K562 (cell line): ENCODE data around the gene ZCCHC3. TPM values are rescaled to one million over a fixed set of nuclear protein-coding genes. Genes with fewer than 3 reads are reported as not detected.
A peak's percentile ranks its signal among the peaks of the same experiment; 100 is the strongest.

Source experiments
- ATAC-seq: fragments of 200-7000 bp; cut with Tn5 transposase; 3 replicates; pipeline ENCODE4 v1.9.1; 2020; ENCODE audit warnings: moderate library complexity
- BruUV-seq: library from RNA; stranded (reverse); fragments of 400-500 nt; replicated peaks from 2 replicates; lab custom pipeline; 2021; lab: Mats Ljungman, UMichigan
- CTCF ChIA-PET: fragments of 300-600 bp; formaldehyde crosslinking; extraction: SDS; loops from one replicate; lab custom pipeline; 2021; ENCODE audit warnings: low intra/inter-chr PET ratio; lab: Yijun Ruan, JAX
- POLR2A ChIA-PET: fragments of 300-600, 350-650 bp; sonication (Branson Sonifier 250); formaldehyde crosslinking; extraction: SDS; loops from one replicate; lab custom pipeline; 2021; ENCODE audit warnings: antibody characterized with exemption, inconsistent platforms; lab: Yijun Ruan, JAX
- DNase-seq, 4 experiments: peaks; one replicate each; pipeline versions ENCODE4 v3.0.0 to v3.0.0-alpha.2; 2011 to 2018; ENCODE audit warnings: low spot score in 3 of 4, mixed read lengths in 3 of 4; ENCODE audit errors: extremely low read depth in 1 of 4
- FAIRE-seq: peaks from 2 replicates; lab custom pipeline; 2011; peaks lifted over from hg19 to GRCh38; lab: Jason Lieb, UNC
- H2AFZ ChIP-seq: 2 replicates; pipeline ENCODE4 v1.6.0; 2011; ENCODE audit warnings: low read depth, low read length, control low read depth, inconsistent platforms
- H3K27ac ChIP-seq: fragments of 200-600 bp; 3 replicates; pipeline ENCODE4 v1.8.0; 2011; ENCODE audit warnings: low read depth, mild to moderate bottlenecking, control low read depth, inconsistent platforms, low read length, moderate library complexity, mixed read lengths; ENCODE audit errors: extremely low read depth
- H3K27me3 ChIP-seq, 2 experiments: fragments of 300-600 bp in 1 of 2; 2 replicates in 1 of 2; 3 replicates in 1 of 2; pipeline versions ENCODE4 v1.6.0 to v1.8.0; 2011; ENCODE audit warnings: inconsistent platforms in 2 of 2, low read length in 2 of 2, mild to moderate bottlenecking in 1 of 2, mixed read lengths in 1 of 2, moderate library complexity in 1 of 2; ENCODE audit not compliant: control insufficient read depth in 2 of 2, insufficient read depth in 2 of 2
- H3K36me3 ChIP-seq: fragments of 300-600 bp; 3 replicates; pipeline ENCODE4 v1.8.0; 2011; ENCODE audit warnings: mild to moderate bottlenecking, low read length, inconsistent platforms; ENCODE audit not compliant: control insufficient read depth, insufficient read depth
- H3K4me1 ChIP-seq, 2 experiments: fragments of 200-600 bp in 1 of 2; replicated peaks in 1 of 2; 2 replicates in 1 of 2; 3 replicates in 1 of 2; pipeline versions ENCODE4 v1.5.1 to v1.8.0; 2011; ENCODE audit warnings: inconsistent platforms in 2 of 2, low read length in 2 of 2, mild to moderate bottlenecking in 1 of 2, mixed read lengths in 1 of 2, moderate library complexity in 1 of 2; ENCODE audit not compliant: control insufficient read depth in 2 of 2, insufficient read depth in 2 of 2
- H3K4me2 ChIP-seq: 2 replicates; pipeline ENCODE4 v1.6.1; 2011; ENCODE audit warnings: low read length, control low read depth, inconsistent platforms, mixed read lengths; ENCODE audit not compliant: insufficient read depth
- H3K4me3 ChIP-seq: fragments of 200-600 bp; sonication (generic), shearing (Covaris generic); 2 replicates; pipeline ENCODE4 v1.5.1; 2016; ENCODE audit warnings: control low read depth, inconsistent platforms
- H3K79me2 ChIP-seq: fragments of 200-600 bp; 3 replicates; pipeline ENCODE4 v1.8.0; 2011; ENCODE audit warnings: low read length, inconsistent platforms; ENCODE audit not compliant: control insufficient read depth, insufficient read depth
- H3K9ac ChIP-seq, 2 experiments: 2 replicates each; pipeline versions ENCODE4 v1.6.0 to v1.6.1; 2011; ENCODE audit warnings: low read depth in 2 of 2, low read length in 2 of 2, control low read depth in 1 of 2, inconsistent platforms in 1 of 2, mild to moderate bottlenecking in 1 of 2, mixed read lengths in 1 of 2; ENCODE audit not compliant: insufficient read depth in 1 of 2
- H3K9me1 ChIP-seq: one replicate; pipeline ENCODE4 v1.6.0; 2011; ENCODE audit warnings: inconsistent platforms, mild to moderate bottlenecking, low read length, moderate library complexity; ENCODE audit not compliant: control insufficient read depth, insufficient read depth
- H3K9me3 ChIP-seq: replicated peaks from 2 replicates; pipeline ENCODE4 v1.5.1; 2011; ENCODE audit warnings: low read depth, low read length, inconsistent platforms; ENCODE audit not compliant: control insufficient read depth, insufficient read depth
- H4K20me1 ChIP-seq: replicated peaks from 2 replicates; pipeline ENCODE4 v1.6.1; 2011; ENCODE audit warnings: low read length, inconsistent platforms, mixed read lengths; ENCODE audit not compliant: control insufficient read depth, insufficient read depth
- CEBPG ChIP-seq, 3 experiments: fragments of 200-800 bp in 1 of 3; sonication (Bioruptor generic) in 1 of 3; sonication (generic) in 1 of 3; formaldehyde crosslinking in 1 of 3; IDR thresholded peaks in 2 of 3; conservative IDR thresholded peaks in 1 of 3; 2 replicates each; pipeline versions ENCODE4 v1.6.1 to v1.8.0; 2016 to 2022; ENCODE audit warnings: missing compliant biosample characterization in 2 of 3, missing genetic modification characterization in 2 of 3, mild to moderate bottlenecking in 1 of 3, missing genetic modification reagents in 1 of 3
- ETV1 ChIP-seq: fragments of 450-650 bp; conservative IDR thresholded peaks from 2 replicates; pipeline ENCODE4 v1.6.1; 2016; ENCODE audit warnings: missing genetic modification characterization, control low read depth, low read depth, missing compliant biosample characterization
- GABPA ChIP-seq: fragments of 200-800 bp; sonication (Bioruptor generic); conservative IDR thresholded peaks from 2 replicates; pipeline ENCODE4 v1.6.1; 2016; ENCODE audit warnings: low read depth, missing genetic modification characterization, missing compliant biosample characterization
- MEIS2 ChIP-seq: fragments of 450-650 bp; IDR thresholded peaks from 2 replicates; pipeline ENCODE4 v1.6.1; 2014; ENCODE audit warnings: mild to moderate bottlenecking; ENCODE audit not compliant: partially characterized antibody
- WGBS: fragments of 100-300 bp; shearing (Covaris generic); methylation state at CpG from one replicate; pipeline ENCODE4 v1.1.6; 2016; ENCODE audit warnings: low coverage, mixed read lengths; ENCODE audit not compliant: insufficient coverage; ENCODE audit errors: missing lambda C conversion rate; 5-methylcytosine and 5-hydroxymethylcytosine counted together
- in situ Hi-C: fragments of 300-500 bp; cut with MboI; formaldehyde crosslinking; loops from 4 replicates; pipeline ENCODE4 v1.15.0; 2018; ENCODE audit warnings: inconsistent platforms, mixed read lengths
- intact Hi-C: fragments of 100-400 bp; cut with micrococcal nuclease; formaldehyde crosslinking; loops from 2 replicates; pipeline ENCODE4 v1.14.2; 2022
- polyA plus RNA-seq, 8 experiments: library from polyadenylated mRNA; depleted of rRNA in 4 of 8; stranded (reverse) in 5 of 8; unstranded in 3 of 8; fragments of >200 nt; fragmentation: Nextera tagmentation in 2 of 8; fragmentation: Illumina TruSeq in 1 of 8; extraction: Ambion mirVana in 2 of 8; extraction: Trizol in 1 of 8; gene quantifications; 2 replicates each; pipeline versions ENCODE4 v1.2.1 to v1.2.3, GENCODE V29; 2011 to 2014; ENCODE audit warnings: inconsistent platforms in 1 of 8, missing spikeins in 1 of 8
- total RNA-seq, 7 experiments: library from RNA; depleted of rRNA in 6 of 7; stranded (reverse); fragments of >200 nt in 6 of 7; fragmentation: Illumina TruSeq in 2 of 7; extraction: Trizol in 2 of 7; gene quantifications; 2 replicates each; pipeline versions ENCODE4 v1.2.1 to v1.2.3, GENCODE V29; 2011 to 2021; ENCODE audit warnings: low replicate concordance in 1 of 7
- TF ChIP-seq, protein P1 (sequence below): sonication (generic); formaldehyde crosslinking; IDR thresholded peaks from 2 replicates; pipeline ENCODE4 v1.8.1; 2022; ENCODE audit warnings: missing genetic modification reagents

The ZCCHC3 gene
- total and polyA plus RNA-seq, 9 of the 15 experiments (the other 6 are each of a cell fraction or from before 2014, with no cell fraction given): 2.8 to 23.3 (median 16.5) TPM

DNA sequence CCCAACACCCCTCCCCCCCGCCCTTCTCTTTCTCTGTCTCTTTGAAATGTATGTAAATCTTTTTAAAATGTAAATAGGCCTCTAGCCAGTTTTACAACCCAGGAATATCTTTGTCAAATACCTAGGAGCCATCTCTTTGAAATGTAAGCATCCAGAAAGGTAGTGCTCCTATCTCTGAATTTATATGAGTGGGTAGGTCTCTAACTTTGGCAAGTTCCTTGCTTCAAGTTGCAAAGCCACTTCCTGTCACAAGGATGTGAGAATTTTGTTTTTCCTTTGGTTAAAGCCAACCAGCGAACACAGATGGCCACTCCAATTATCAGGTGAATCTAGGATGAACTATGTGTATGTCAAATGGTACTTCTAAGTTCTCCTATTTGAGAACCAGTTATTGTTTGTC lies 46.0 kb upstream of the ZCCHC3 start:
- no peaks in the 10 kb centered on the region for H3K79me2 ChIP-seq
- H3K4me2 ChIP-seq: no peak overlapping the region
- no peaks in the 10 kb centered on the region for H3K9me1 ChIP-seq
- no peaks in the 10 kb centered on the region; a peak in 2 of 5 replicates for H3K4me1 ChIP-seq
- H3K9me3 ChIP-seq: no peaks in the 10 kb centered on the region
- H3K9ac ChIP-seq: no peak overlapping the region
- no peaks in the 10 kb centered on the region for H3K27me3 ChIP-seq
- TF ChIP-seq, protein P1, sequence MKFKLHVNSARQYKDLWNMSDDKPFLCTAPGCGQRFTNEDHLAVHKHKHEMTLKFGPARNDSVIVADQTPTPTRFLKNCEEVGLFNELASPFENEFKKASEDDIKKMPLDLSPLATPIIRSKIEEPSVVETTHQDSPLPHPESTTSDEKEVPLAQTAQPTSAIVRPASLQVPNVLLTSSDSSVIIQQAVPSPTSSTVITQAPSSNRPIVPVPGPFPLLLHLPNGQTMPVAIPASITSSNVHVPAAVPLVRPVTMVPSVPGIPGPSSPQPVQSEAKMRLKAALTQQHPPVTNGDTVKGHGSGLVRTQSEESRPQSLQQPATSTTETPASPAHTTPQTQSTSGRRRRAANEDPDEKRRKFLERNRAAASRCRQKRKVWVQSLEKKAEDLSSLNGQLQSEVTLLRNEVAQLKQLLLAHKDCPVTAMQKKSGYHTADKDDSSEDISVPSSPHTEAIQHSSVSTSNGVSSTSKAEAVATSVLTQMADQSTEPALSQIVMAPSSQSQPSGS: no peak
- peak; percentile 66 for TF ChIP-seq GABPA
- peak; percentile 3 for TF ChIP-seq MEIS2
- TF ChIP-seq CEBPG (CRISPR knock-in tag; IDR thresholded peaks at IDR 0.05): no peak
- TF ChIP-seq CEBPG (tag; conservative IDR thresholded peaks at IDR 0.05 in 1 of 2, IDR thresholded peaks at IDR 0.05 in 1 of 2): 0 out of 4 replicates have a peak, but pooled peaks of 1 of the 2 experiments have one; percentile 27
- TF ChIP-seq ETV1 (tag): peak; percentile 14; the same call in 1 of the 2 replicates
- TF ChIP-seq, all 486 proteins: peak for 4
- in situ Hi-C loops: no loop called here
- ATAC-seq (no peak), DNase-seq (peak in 1 of 4 experiments; percentile 28), FAIRE-seq (no peak)
- ChIA-PET CTCF (no interaction called here), POLR2A (no interaction called here)
- no peak overlapping the region for H3K4me3 ChIP-seq
- no peaks in the 10 kb centered on the region for H3K36me3 ChIP-seq
- no peaks in the 10 kb centered on the region for H4K20me1 ChIP-seq
- peak overlapping the region; percentile 62 for H2AFZ ChIP-seq
- H3K27ac ChIP-seq: no peak overlapping the region; the same call in 2 of the 3 replicates
- no TSS peak for BruUV-seq
- WGBS: 10% methylated on average over 2 of the region's 2 CpGs
- intact Hi-C loops: no loop called here
